GM12865 (cell line): ENCODE measurements around the gene CA9.

Source experiments
- DNase-seq: peaks from one replicate; pipeline ENCODE4 v3.0.0; 2010; ENCODE audit warnings: low read depth
- H3K4me3 ChIP-seq: 2 replicates; pipeline ENCODE4 v1.5.1; 2011; ENCODE audit warnings: mild to moderate bottlenecking, low read depth, low read length, control low read depth
- TF ChIP-seq, protein P1 (sequence below): IDR thresholded peaks from 2 replicates; pipeline ENCODE4 v1.5.1; 2011; ENCODE audit warnings: low read length, control low read depth, low read depth, inconsistent platforms; ENCODE audit not compliant: insufficient read depth; ENCODE audit errors: missing control alignments

CA9 gene

DNA sequence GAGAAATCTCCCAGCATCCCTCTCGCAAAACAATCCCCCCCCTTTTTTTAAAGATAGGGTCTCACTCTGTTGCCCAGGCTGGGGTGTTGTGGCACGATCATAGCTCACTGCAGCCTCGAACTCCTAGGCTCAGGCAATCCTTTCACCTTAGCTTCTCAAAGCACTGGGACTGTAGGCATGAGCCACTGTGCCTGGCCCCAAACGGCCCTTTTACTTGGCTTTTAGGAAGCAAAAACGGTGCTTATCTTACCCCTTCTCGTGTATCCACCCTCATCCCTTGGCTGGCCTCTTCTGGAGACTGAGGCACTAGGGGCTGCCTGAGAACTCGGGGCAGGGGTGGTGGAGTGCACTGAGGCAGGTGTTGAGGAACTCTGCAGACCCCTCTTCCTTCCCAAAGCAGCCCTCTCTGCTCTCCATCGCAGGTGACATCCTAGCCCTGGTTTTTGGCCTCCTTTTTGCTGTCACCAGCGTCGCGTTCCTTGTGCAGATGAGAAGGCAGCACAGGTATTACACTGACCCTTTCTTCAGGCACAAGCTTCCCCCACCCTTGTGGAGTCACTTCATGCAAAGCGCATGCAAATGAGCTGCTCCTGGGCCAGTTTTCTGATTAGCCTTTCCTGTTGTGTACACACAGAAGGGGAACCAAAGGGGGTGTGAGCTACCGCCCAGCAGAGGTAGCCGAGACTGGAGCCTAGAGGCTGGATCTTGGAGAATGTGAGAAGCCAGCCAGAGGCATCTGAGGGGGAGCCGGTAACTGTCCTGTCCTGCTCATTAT is 6.8 kb downstream of the CA9 start:
- peak; percentile 77 for DNase-seq
- no peak overlapping the region for H3K4me3 ChIP-seq
- TF ChIP-seq, protein P1, sequence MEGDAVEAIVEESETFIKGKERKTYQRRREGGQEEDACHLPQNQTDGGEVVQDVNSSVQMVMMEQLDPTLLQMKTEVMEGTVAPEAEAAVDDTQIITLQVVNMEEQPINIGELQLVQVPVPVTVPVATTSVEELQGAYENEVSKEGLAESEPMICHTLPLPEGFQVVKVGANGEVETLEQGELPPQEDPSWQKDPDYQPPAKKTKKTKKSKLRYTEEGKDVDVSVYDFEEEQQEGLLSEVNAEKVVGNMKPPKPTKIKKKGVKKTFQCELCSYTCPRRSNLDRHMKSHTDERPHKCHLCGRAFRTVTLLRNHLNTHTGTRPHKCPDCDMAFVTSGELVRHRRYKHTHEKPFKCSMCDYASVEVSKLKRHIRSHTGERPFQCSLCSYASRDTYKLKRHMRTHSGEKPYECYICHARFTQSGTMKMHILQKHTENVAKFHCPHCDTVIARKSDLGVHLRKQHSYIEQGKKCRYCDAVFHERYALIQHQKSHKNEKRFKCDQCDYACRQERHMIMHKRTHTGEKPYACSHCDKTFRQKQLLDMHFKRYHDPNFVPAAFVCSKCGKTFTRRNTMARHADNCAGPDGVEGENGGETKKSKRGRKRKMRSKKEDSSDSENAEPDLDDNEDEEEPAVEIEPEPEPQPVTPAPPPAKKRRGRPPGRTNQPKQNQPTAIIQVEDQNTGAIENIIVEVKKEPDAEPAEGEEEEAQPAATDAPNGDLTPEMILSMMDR = no peak

DNA sequence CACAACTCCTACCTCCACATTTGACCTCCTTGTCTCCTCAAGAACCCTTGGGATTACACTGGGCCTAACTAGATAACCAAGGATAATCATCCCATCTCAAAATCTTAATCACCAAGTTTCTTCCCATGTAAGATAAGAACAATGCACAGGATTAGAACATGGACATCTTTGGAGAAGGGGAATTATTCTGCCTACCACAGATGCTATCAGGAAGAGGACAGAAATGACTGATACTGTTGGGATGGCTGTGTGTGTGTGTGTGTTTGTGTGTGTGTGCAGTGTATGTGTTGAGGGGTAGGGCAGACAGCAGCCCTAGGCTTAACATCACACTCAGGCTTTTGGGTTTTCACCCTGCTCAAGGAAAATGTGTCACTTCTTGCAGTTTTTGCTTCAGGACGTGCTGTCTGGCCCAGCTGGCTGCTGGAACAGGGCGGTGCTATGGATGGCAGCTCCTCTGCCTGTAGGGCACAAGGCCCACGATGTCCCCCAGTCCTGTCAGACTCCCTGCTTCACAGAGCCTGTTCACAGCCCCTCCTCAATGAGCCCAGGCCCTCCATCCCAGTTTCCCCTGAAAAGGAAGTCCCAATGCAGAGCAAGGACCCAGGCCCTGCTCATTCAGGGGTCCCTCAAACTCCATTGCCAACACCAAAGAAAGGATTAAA is 7.7 kb downstream of the CA9 start:
- TF ChIP-seq, protein P1 = no peak
- no peak overlapping the region for H3K4me3 ChIP-seq
- no peak for DNase-seq

GRCh38 chr9:35682051-35682450 is 8.3 kb downstream of the CA9 start:
- TF ChIP-seq, protein P1 = no peak
- no peak overlapping the region for H3K4me3 ChIP-seq
- no peak for DNase-seq

GRCh38 chr9:35682520-35683315 is 9.0 kb downstream of the CA9 start:
- TF ChIP-seq, protein P1 = no peak
- no peak for DNase-seq

DNA sequence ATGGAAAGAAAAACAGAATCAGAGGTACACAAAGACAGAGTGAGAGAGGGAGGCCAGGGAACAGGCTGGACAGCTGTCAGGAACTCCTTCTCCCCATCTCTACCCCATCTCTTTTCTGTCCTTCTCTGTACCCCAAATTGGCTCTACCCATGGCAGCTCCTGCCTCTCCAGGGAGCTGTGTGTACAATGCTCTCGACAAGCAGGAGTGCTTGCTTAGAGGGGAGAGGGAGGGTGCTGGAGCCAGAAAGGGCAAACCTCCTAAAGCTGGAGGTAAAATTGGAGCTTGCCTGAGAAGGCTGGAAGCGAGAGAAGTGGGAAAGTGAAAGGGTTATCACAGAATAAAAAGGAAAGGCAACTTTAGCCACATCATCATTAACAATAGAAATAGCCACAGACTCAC is 9.6 kb downstream of the CA9 start:
- H3K4me3 ChIP-seq = no peak overlapping the region
- TF ChIP-seq, protein P1 = no peak
- DNase-seq = no peak

More at GRCh38 chr9:35682520-35683315, 9.0 kb downstream of the CA9 start:
- H3K4me3 ChIP-seq = no peak overlapping the region

GRCh38 chr9:35684921-35685320 is 11.2 kb downstream of the CA9 start:
- no peak overlapping the region for H3K4me3 ChIP-seq
- TF ChIP-seq, protein P1 = no peak

More at GRCh38 chr9:35684921-35685320, 11.2 kb downstream of the CA9 start:
- no peak for DNase-seq
